ENCODE measurements around the gene TEC.

Gene TEC

GRCh38 chr4:48188390-48188789 lies 81.2 kb downstream of the TEC start:
- no peak for TF ChIP-seq TEAD4 (IDR thresholded peaks at IDR 0.05)
- no peak for TF ChIP-seq REST (IDR thresholded peaks at IDR 0.05; ENCODE audit: low read depth)
- no peak for TF ChIP-seq MAX (IDR thresholded peaks at IDR 0.05)
- no peak for TF ChIP-seq CREB1 (IDR thresholded peaks at IDR 0.05; ENCODE audit: low read depth)
- no peak for TF ChIP-seq ZBTB7A (IDR thresholded peaks at IDR 0.05; ENCODE audit: low read depth)
- TF ChIP-seq TCF12 (IDR thresholded peaks at IDR 0.05; ENCODE audit: low read depth) = no peak
- TF ChIP-seq USF1 (IDR thresholded peaks at IDR 0.05) = no peak

GRCh38 chr4:48187813-48188212 lies 81.8 kb downstream of the TEC start:
- no peak for TF ChIP-seq MAX (IDR thresholded peaks at IDR 0.05)
- TF ChIP-seq NFIC (IDR thresholded peaks at IDR 0.05) = no peak
- TF ChIP-seq REST (IDR thresholded peaks at IDR 0.05; ENCODE audit: low read depth) = no peak
- TF ChIP-seq TEAD4 (IDR thresholded peaks at IDR 0.05) = no peak
- TF ChIP-seq TCF12 (IDR thresholded peaks at IDR 0.05; ENCODE audit: low read depth) = no peak
- TF ChIP-seq TAF1 (IDR thresholded peaks at IDR 0.05; ENCODE audit: low read depth) = no peak
- TF ChIP-seq USF1 (IDR thresholded peaks at IDR 0.05) = no peak

GRCh38 chr4:48184882-48185281 lies 84.8 kb downstream of the TEC start:
- no peak for TF ChIP-seq EP300 (IDR thresholded peaks at IDR 0.05; ENCODE audit: borderline replicate concordance)

- TF ChIP-seq NFIC (IDR thresholded peaks at IDR 0.05) (no peak), YY1 (IDR thresholded peaks at IDR 0.05; ENCODE audit: low read depth) (no peak), EGR1 (IDR thresholded peaks at IDR 0.05) (no peak), USF1 (IDR thresholded peaks at IDR 0.05) (no peak), MAX (IDR thresholded peaks at IDR 0.05) (no peak), ZBTB7A (IDR thresholded peaks at IDR 0.05; ENCODE audit: low read depth) (no peak), TAF1 (IDR thresholded peaks at IDR 0.05; ENCODE audit: low read depth) (no peak), CEBPB (IDR thresholded peaks at IDR 0.05) (no peak), EP300 (IDR thresholded peaks at IDR 0.05; ENCODE audit: borderline replicate concordance) (no peak), TEAD4 (IDR thresholded peaks at IDR 0.05) (no peak), RAD21 (IDR thresholded peaks at IDR 0.05; ENCODE audit: low read depth) (no peak), FOXM1 (IDR thresholded peaks at IDR 0.05; ENCODE audit: borderline replicate concordance, low read depth) (no peak), CREB1 (IDR thresholded peaks at IDR 0.05; ENCODE audit: low read depth) (no peak), TCF12 (IDR thresholded peaks at IDR 0.05; ENCODE audit: low read depth) (no peak)
Measured at GRCh38 chr4:48180234-48180633, 89.4 kb downstream of the TEC start.

GRCh38 chr4:48178931-48179330 lies 90.7 kb downstream of the TEC start:
- no peak for TF ChIP-seq USF1 (IDR thresholded peaks at IDR 0.05)
- TF ChIP-seq FOXM1 (IDR thresholded peaks at IDR 0.05; ENCODE audit: borderline replicate concordance, low read depth) = no peak
- TF ChIP-seq MAX (IDR thresholded peaks at IDR 0.05) = no peak
- no peak for TF ChIP-seq CREB1 (IDR thresholded peaks at IDR 0.05; ENCODE audit: low read depth)
- no peak for TF ChIP-seq TEAD4 (IDR thresholded peaks at IDR 0.05)
- TF ChIP-seq REST (IDR thresholded peaks at IDR 0.05; ENCODE audit: low read depth) = no peak
- no peak for TF ChIP-seq EP300 (IDR thresholded peaks at IDR 0.05; ENCODE audit: borderline replicate concordance)
- no peak for TF ChIP-seq TAF1 (IDR thresholded peaks at IDR 0.05; ENCODE audit: low read depth)
- TF ChIP-seq EGR1 (IDR thresholded peaks at IDR 0.05) = no peak
- TF ChIP-seq CEBPB (IDR thresholded peaks at IDR 0.05) = no peak
- TF ChIP-seq RAD21 (IDR thresholded peaks at IDR 0.05; ENCODE audit: low read depth) = no peak
- no peak for TF ChIP-seq YY1 (IDR thresholded peaks at IDR 0.05; ENCODE audit: low read depth)
- no peak for TF ChIP-seq ZBTB7A (IDR thresholded peaks at IDR 0.05; ENCODE audit: low read depth)
